Stimulated activated CD4-positive, alpha-beta T cell treated with anti-CD3 and anti-CD28 coated beads, Interleukin-4, amount 100 ng/mL, for 1 hour (primary cell): ENCODE data around the gene ETV2.
"Not testable (repeated sequence)": the region's sequence is repeated elsewhere in the genome, so short reads cannot be mapped to it uniquely, and the experiment has no call there.

Source experiments
- DNase-seq: peaks from one replicate; pipeline ENCODE4 v3.0.0-alpha.2; 2020

Gene ETV2

DNA sequence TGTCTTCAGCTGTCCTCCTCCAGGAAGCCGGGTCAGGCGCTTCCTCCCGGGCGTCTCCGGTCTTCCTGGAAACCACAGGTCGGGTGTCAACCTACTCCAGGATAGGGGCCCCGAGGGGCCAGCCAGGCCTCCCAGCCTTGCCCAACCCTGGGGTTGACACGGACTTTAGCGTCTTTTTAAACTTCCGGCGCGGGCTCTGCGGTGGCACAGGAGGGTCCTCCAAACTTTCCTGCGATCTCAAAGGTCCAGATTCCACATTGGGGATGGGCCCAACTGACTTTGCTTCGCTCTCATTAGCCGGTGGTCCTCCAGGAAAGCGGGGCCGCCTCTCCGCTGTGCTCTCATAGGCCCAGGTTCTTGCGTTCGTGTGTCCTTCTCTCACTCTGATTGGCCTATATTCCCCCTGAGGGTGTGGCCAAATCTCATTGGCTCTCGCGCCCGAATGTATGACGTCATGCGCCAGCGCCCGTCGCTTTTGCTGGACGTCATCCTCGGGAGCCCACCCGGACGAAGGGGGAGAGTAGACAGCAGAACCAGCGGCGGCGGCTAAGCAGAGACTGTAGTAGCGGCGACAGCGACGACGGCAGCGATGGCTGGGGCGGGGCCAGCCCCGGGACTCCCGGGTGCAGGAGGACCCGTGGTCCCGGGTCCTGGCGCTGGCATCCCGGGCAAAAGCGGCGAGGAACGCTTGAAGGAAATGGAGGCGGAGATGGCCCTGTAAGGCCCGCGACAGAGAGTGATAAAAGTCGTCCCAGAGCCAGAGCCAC is 12.8 kb upstream of the ETV2 start, which contains the start of gene RBM42:
Gene RBM42, plus strand, starts transcription at position 472 of the 767 bp plus-strand sequence. Its CDS starts 118 bp downstream, at position 590.
- peak; percentile 94 for DNase-seq

DNA sequence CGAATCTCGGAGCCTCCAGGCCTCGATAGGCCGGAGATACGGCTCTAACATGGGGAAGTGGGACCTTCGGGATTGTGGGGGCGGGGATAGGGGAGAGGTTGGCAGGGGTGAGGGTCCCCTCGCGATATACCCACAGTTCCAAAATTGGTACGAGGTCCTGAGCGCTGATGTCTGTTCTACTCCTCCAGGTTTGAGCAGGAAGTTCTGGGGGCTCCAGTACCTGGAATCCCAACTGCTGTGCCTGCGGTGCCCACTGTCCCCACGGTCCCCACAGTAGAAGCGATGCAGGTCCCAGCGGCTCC is 12.3 kb upstream of the ETV2 start:
- no peak for DNase-seq

DNA sequence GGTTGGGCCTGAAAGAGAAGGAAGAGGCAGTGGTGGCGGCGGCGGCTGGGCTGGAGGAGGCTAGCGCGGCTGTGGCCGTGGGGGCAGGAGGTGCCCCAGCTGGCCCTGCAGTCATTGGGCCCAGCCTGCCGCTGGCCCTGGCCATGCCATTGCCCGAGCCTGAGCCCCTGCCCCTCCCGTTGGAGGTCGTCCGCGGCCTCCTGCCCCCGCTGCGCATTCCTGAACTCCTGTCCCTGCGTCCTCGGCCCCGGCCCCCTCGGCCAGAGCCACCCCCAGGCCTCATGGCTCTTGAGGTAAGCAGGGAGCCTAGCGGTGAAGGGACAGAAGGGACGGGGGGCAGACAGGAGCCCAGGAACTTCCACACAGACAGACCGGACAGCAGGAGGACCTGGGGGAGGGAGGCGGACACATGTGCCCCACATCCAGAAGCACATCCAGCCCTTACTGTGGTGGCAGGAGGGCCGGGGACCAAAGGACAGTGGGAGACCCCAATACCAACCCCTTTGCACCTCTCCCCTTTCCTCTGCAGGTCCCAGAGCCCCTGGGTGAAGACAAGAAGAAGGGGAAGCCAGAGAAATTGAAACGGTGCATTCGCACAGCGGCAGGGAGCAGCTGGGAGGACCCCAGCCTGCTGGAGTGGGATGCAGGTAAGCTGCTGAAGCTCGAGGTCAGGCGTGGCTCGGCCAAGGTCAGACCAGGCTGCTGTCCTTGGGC is 7.7 kb upstream of the ETV2 start:
- DNase-seq: no peak

DNA sequence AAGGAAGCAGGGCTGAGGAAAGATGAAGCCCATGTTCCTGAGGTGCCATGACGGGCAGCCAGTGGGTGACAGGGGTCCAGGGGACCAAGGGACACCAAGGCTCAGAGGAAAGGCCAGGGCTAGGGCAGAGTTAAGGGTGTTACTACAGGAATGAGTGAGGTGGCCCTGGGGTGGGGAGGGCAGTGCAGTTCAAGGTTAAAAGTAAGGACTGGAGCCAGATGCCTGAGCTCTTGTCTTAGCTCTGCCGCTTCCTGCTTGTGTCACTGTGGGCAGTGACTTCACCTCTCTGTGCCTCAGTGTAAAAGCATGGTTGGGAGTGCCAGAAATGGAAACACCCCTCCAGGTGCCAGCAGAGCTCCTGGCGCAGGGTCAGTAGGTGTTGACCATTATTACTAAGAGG is 4.9 kb upstream of the ETV2 start:
- no peak for DNase-seq

DNA sequence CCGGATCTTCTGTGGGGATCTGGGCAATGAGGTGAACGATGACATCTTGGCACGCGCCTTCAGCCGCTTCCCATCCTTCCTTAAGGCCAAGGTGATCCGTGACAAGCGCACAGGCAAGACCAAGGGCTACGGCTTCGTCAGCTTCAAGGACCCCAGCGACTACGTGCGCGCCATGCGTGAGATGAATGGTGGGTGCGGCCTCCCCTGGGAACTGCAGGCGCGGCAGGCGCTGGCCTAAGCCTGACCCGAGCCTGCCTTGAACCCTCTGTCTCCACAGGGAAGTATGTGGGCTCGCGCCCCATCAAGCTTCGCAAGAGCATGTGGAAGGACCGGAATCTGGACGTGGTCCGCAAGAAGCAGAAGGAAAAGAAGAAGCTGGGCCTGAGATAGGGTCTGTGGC is 4.4 kb upstream of the ETV2 start:
- DNase-seq: no peak

DNA sequence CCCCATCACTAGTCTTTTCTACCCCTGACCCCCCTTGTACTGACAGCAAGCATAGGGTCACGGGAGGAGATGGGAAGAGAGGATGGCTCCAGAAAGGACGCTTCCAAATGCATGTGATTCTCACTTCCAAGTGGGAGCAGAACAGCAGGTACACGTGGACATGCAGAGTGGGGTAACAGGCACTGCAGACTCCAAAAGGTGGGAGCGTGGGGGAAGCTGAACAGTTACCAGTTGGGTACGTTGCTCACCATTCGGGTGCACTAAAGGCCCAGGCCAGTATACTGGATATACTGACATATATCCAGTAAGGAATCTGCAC is 2.3 kb upstream of the ETV2 start:
- DNase-seq: no peak

DNA sequence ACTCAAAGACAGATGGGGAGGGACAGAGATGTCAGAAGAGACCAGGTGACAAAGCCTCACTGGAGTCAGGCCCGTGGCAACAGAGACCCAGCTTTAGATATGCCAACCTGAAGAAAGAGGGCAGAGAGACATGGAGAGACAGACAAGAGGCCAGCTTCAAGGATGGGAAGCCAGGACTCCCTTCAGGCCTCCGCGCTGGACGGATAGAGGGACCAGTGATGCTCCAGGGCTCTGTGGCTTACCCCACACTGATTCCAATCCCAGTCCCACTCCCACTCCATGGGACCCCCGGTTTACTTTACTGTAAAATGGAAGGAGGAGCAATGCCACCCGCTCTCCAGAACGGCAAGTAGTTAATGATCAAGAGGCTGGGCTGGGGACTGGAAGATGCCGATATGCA is 1.7 kb upstream of the ETV2 start:
- no peak for DNase-seq

DNA sequence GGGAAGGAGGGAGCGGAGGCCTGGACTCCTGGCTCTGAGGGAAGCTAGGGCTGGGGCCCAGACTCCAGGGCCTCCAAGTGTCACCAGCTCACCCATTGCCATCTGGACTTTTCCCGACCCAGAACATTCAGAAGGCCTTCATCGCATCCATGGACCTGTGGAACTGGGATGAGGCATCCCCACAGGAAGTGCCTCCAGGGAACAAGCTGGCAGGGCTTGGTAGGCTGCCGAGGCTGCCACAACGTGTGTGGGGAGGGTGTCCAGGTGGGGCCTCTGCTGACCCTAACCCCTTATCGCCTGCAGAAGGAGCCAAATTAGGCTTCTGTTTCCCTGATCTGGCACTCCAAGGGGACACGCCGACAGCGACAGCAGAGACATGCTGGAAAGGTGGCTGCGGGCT is 767 bp downstream of the ETV2 start:
- DNase-seq: no peak

DNA sequence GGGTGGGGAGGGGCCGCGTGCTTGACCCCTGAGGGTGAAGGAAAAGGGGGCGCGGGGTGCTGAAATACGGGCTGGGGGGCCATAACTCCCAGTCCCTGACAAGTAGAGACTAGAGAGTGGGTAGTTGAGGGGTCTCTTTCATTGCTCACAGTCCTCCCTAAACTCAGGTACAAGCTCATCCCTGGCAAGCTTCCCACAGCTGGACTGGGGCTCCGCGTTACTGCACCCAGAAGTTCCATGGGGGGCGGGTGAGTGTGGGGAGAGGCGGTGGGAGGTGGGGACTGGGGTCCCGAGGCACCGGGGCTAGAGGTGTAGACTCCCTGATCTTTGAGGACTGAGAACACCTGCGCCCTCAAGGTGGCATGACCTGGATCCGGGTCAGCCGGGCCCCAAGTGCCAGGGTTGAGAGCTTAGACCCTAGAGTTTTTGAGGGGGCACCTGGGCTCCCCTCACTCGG is 1.3 kb downstream of the ETV2 start:
- DNase-seq: no peak

DNA sequence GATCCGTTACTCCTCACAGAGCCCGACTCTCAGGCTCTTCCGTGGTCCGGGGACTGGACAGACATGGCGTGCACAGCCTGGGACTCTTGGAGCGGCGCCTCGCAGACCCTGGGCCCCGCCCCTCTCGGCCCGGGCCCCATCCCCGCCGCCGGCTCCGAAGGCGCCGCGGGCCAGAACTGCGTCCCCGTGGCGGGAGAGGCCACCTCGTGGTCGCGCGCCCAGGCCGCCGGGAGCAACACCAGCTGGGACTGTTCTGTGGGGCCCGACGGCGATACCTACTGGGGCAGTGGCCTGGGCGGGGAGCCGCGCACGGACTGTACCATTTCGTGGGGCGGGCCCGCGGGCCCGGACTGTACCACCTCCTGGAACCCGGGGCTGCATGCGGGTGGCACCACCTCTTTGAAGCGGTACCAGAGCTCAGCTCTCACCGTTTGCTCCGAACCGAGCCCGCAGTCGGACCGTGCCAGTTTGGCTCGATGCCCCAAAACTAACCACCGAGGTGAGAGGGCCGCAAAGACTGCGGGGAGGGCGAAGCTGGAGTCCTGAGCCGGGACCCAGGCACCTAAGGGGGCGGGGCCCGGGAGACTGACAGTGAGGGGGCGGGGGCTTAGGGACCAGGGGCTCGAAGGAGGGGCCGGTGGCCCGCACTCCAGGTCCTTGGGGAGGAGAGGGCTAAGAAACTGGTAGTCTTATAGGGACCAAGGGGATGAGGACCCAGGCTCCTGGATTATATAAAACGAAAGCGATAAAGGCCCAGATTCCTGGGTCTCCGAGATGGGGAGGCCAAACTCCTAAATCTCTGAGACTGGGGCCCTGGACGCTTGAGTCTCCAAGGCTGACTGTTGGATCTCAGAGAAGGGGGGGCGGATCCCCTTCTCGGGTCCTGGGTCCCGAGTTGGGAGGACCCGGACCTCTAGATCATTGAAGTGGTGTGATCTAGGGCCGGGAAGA is 2.0 kb downstream of the ETV2 start:
- DNase-seq: peak; percentile 75

DNA sequence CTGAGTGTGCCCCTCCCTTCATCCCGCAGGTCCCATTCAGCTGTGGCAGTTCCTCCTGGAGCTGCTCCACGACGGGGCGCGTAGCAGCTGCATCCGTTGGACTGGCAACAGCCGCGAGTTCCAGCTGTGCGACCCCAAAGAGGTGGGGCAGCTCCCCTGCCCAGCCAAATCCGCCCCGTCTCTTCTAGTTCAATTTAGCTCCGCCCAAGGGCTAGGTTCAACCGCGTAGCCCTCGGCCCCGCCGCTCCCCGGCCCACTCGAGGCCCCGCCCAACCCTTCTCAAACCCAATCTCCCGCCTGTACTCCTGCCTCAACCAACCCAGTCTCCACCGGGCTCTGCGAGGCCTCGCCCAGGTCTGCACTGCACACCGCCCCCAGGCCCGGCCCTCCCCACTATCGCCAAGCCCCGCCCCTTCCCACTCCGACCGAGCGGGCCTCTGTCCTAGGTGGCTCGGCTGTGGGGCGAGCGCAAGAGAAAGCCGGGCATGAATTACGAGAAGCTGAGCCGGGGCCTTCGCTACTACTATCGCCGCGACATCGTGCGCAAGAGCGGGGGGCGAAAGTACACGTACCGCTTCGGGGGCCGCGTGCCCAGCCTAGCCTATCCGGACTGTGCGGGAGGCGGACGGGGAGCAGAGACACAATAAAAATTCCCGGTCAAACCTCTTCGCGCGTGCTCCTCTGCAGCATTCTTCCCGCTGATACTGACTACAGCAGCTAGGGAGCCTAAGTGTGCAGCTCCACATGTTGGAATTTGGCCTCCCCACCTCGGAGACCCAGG is 2.9 kb downstream of the ETV2 start:
- peak; percentile 94 for DNase-seq

DNA sequence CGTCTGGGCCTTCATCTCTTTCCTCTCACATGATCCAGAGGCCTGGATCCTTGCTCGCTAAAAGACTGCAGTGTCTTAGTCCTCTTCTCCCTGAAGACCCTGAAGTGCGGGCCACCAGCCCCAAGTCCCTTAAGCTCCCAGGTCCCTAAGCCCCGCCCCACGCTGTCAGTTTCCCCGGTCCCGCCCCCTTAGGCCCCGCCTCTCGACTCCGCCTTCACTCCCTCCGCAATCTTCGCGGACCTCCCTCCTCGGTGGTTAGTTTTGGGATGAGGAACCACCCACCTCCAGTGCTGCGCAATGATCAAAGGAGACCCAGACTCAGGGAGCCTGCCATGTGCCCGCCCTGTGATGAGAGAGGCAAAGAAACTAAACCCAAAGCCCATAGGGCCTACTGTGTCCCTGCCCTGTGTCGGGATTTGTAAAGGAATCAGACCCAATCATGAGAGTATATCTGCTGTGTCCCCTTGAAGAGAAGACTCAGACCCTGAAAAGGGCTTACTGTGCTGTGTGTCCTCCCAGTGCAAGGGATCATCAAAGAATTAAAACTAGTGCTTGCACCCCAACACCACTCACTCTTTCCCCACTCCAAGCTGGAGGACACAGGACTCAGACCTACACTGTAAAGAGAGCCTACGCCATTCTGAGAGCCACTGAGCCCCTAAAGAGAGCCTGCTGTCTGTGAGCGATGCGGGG is 3.6 kb downstream of the ETV2 start:
- peak; percentile 87 for DNase-seq

DNA sequence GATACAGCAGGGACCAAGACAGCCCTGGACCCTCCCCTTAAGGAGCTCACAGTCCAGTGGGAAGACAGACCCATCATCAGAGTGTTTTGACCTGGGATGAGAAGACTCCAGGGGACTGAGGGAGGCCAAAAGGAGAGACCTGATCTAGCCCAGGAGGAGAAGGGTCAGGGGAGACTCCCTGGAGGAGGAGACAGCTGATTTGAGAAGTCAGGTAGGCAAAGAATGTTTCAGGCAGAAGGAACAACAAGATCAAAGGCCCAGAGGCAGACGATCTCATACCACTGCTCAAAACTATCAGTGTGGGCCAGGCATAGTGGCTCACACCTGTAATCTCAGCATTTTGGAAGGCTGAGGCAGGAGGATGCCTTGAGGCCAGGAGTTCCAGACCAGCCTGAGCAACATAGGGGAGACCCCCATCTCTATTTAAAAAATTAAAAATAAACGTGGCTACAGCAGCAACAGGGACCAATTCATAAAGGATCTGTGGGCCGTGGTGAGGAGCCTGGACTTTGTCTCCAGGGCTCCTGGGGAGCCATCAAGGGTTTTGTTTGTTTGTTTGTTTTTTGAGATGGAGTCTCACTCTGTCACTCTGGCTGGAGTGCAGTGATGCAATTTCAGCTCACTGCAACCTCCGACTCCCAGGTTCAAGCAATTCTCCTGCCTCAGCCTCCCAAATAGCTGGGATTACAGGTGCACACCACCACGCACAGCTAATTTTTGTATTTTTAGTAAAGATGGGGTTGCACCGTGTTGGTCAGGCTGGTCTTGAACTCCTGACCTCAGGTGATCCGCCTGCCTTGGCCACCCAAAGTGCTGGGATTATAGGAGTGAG is 4.4 kb downstream of the ETV2 start:
- no peak for DNase-seq

DNA sequence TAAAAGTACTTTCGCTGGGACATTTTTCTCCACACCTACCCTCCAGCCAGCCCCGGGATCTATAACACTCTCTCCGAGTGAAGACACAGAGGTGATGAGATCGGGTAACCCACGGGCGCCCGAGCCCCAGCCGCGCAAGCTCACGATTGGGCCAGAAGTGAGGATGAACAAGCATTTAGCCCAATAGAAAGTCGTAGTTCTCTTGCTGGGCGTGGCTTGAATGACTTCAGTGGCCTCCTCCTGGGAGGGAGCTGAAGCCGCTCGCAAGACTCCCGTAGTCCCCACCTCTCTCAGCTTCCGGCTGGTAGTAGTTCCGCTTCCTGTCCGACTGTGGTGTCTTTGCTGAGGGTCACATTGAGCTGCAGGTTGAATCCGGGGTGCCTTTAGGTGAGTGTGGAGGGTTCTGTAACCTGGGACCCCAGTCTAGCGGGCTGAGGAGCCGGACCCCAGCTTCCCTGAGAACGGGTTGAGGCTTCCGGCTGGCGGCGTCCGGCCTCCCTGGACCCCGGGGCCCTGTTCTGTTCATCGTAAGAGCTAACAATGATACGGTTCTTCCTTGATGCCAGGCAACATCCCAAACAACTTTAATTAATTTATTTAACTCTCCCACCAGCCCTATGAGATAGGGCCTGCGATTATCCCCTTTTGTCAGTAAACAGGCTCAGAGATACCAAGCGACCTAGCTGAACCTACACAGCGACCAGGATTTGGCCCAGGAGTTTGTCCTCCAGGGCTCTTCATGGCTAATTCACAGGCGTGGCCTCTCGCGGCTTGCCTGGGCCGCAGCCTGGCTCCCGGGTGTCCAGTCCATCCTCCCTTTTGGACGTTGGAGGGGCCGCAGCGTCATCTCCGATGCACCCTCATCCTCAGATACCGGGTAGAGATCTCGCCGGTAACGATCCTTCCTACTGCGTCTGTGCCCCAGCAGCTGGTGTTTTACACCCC is 6.7 kb downstream of the ETV2 start, which contains the start of gene COX6B1:
Gene COX6B1, plus strand, starts transcription at position 307 of the 945 bp plus-strand sequence. CDS start 2,921 bp downstream, outside the sequence.
- peak; percentile 85 for DNase-seq

DNA sequence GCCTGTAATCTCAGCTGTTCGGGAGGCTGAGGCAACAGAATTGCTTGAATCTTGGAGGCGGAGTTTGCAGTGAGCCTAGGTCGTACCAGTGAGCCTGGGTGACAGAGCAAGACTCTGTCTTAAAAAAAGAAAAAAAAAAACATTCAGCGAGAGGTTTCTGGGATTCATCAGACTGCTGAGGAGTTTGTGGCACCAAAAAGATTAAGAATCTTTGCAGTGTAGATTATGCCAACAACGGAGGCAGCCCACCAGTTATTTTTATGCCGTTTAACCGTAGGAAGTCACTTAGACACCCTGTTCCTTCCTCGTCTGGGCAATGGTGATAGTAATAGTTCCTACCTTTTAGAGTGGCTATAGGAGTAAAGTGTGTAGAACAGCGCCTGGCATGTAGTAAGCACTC is 9.0 kb downstream of the ETV2 start:
- no peak for DNase-seq

DNA sequence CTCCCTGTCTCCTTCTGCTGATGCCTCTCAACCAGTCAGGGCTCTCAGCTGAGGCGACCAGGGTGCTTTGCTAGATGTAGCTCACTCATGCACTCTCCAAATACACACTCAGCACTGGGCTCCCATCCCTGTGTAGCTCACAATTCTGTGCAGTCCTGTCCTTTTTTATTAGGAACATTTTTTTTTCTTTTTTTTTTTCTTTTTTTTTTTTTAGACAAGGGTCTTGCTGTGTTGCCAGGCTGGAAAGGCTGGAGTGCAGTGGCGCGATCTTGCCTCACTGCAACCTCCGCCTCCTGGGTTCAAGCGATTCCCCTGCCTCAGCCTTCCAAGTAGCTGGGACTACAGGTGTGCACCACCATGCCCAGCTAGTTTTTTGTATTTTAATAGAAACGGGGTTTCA is 13.3 kb downstream of the ETV2 start:
- DNase-seq: not testable (repeated sequence)

DNA sequence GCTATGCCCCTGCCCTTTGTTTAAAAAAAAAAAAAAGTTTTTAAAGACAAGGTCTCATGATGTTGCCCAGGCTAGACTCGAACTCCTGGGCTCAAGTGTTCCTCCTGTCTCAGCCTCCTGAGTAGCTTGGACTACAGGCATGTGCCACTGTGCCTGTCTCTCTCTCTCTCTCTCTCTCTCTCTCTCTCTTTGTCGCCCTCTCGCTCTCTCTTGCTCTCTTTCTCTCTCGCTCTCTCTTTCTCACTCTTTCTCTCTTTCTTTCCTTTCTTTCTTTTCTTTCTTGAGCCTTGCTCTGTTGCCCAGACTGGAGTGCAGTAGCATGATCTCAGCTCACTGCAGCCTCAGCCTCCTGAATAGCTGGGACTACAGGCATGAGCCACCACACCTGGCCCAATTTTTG is 14.1 kb downstream of the ETV2 start:
- DNase-seq: no peak

DNA sequence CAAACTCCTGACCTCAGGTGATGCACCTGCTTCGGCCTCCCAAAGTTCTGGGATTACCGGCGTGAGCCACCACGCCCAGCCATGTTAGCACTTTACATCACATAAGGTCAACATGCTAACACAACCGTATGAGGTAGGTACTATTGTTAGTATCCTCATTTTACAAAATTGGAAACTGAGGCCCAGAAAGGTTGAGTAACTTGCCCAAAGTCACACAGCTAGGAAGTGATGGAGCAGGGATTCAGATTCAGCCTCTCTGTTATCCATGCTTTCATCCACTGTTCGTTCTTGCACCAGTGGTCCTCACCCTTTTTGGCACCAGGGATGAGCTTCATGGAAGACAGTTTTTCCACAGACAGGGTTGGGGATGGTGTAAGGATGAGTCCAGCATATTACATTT is 15.2 kb downstream of the ETV2 start:
- no peak for DNase-seq

DNA sequence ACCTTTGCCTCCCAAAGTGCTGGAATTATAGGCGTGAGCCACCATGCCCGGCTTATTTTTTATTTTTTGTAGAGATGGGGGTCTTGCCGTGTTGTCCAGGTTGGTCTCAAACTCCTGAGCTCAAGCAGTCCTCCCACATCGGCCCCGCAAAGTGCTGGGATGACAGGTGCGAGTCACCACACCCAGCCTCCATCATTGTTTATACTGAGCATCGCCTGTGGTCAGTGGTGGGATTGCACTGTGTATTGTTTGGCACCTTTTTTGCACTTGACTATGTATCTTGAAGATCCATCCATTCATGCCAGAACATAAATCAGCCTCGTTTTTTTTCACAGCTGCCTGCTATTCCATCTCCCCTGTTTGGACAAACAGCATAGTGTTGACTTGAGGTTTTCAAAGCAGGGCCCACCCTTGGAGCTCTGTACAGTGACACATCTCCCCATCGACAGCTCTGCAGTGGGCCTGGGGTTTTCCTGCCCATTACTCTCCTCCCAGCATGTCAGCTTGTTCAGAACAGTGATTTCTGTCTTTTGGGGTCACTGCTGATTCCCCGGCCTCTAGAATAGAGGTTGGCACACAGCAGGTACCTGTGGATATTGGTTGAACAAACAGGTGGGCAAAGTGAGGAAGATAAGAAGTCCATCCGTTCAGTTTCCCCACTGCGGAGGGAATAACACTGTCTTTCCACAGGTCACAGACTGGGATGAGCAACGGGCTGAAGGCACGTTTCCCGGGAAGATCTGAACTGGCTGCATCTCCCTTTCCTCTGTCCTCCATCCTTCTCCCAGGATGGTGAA is 16.6 kb downstream of the ETV2 start:
- DNase-seq: no peak
